SW480 (cell line): Measurements from ENCODE around the gene HEBP2.

Experiments used
- DNase-seq: peaks from one replicate; pipeline ENCODE4 v3.0.0-alpha.2; 2016; ENCODE audit warnings: low spot score

Gene HEBP2

DNA sequence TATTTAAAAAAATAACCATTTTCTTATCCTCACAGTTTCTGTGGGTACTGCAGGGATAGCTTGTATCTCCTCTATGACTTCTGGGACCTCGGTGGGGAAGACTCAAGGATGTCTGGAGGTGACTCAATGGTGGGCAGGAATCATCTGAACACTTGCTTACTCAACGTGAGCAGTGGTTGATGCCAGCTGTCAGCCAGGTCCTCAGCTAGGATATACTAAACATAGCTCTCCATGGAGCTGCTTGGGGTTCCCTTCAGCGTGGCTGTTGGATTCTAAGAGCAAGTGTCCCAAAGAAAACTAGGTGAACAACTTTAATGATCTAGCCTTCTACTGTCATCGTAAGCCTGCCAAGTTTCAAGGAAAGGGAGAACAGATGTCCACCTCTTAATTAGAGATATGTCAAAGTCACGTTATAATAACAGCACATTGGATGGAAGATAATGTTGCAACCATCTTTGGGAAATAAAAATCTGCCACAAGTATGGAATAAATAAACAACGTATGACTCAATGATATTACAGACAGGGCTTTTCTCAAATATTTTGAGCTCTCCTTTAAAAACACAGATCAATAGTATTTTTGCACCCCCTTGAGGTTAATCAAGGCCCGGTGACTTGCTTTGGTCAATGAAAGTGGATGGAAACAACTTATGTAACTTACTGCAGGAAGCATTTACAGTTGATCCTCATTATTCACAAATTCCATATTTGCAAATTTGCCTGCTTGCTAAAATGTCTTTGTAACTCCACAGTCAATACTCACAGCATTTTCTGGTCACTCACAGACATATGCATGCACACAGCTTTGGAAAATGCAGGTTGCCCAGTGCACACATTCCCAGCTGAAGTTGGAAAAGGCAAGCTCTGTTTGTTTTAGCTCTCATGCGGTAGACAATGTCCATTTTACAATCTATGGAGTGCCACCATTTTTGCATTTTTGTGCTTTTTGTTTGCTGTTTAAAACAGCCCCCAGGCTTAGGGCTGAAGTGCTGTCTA, 6.6 kb upstream of the HEBP2 start:
- no peak for DNase-seq

DNA sequence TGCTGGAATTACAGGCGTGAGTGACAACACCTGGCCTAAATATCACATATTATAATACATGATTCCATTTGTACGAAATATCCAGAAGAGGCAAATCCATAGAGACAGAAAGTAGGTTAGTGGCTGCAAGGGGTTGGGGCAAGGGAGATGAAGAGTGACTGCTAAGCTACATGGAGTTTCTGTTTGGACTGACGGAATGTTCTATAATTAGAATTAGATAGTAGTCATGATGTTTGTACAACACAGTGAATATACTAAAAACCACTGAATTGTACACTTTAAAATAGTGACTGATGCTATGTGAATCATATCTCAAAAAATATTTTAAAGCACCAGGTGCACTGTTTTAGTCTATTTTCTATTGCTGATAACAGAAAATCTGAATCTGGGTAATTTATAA, 3.7 kb upstream of the HEBP2 start:
- no peak for DNase-seq

DNA sequence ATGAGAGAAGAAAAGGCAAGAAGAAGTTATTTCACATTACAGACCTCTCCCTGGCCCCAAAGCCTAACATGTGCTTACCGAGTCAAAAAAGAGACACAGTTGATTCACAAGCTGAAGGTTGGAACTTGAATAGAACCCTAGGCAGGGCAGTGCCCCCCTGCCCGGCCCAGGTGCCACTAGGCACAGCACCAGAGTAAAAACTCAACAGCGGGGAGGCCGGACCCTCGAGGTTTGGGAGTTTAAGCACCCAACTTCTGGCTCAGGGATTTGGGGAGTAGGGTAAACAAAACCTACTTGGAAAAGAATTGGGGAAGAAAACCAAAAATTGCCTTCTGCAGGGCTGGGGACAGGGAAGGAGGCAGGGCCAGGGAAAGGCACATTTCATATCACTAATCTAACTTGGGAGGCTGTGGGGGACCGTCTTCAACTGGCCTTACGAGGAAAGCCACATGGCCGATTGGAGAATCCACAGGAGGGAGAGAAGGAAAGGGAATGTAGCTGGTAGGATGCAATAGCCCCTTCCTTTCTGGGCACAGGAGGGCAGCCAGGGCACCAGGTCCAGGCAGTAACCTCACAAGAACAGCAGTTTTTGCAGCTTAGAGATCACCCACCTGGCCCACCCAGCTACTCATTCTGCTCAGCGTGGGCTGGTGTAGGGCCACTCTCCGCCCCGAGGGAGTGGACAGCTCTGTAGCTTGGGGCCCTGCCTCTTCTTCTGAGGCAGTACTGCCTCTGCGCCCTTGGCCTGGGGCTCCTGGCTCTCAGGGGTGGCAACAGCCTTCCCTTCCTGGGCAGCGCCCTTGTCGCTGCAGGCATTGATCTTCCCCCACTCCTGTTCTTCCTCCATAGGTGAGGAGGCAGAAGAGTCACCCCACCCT, 1.8 kb upstream of the HEBP2 start:
- DNase-seq = no peak

DNA sequence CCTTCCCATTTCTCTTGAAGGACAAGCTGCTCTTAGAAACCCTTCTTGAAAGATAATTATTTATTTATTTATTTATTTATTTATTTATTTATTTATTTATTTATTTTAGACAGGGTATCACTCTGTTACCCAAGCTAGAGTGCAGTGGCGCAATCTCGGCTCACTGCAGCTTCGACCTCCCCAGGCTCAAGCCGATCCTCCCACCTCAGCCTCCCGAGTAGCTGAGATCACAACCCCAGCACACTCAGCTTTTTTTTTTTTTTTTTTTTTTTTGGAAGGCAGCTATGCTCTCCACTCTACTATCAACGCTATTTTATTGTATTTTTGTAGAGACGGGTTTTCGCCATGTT, 1.2 kb upstream of the HEBP2 start:
- no peak for DNase-seq

DNA sequence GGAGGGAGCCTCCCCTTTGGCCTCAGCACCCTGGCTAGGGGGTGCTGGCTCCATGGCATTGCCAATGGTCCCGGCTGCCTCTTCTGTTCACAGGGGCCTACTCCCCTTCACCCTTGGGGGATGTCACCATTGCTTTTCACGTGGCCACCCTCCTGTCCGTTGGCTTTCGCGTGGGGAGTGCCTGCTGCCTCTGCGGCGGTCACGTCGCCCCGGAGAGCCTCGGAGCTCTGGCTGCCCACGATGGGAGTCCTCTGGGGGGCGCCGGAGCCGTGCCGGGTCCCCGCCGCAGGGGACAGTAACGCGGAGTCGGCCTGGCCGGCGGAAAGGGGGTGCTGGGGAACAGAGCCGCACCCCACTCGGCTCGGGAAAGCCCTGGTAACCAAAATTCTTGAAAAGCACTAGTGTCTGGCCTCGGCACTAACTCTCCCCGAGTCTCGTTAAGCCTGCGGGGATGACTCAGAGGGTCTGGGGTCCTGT, 661 bp upstream of the HEBP2 start:
- DNase-seq = peak; percentile 28

DNA sequence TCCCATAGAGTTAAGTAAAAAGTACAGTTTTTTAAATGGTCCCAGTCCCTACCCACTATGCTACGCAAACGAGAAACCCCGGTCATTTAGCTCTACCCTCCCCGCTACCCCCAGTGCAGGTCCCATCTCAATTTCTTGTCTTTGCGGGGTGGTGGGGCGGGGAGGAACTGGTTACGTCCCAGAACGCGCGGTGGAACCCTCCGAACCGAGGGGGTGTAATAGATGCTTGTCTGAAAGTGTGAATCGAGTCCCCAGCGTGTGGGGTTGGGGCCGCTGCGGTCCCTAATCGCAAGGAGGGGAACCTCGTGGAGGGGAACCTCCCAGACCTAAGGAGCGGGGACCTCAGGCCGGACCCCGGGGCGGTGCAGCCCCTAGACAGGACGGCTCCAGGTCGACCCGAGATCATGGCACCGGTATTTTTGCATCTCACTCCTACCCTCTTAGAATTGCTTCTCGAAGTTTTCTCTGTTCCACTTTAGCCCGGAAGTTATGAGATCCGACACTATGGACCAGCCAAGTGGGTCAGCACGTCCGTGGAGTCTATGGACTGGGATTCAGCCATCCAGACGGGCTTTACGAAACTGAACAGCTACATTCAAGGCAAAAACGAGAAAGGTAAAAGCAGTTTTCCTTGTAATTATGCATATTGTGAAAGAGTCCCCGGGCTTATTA, 779 bp downstream of the HEBP2 start:
- no peak for DNase-seq

DNA sequence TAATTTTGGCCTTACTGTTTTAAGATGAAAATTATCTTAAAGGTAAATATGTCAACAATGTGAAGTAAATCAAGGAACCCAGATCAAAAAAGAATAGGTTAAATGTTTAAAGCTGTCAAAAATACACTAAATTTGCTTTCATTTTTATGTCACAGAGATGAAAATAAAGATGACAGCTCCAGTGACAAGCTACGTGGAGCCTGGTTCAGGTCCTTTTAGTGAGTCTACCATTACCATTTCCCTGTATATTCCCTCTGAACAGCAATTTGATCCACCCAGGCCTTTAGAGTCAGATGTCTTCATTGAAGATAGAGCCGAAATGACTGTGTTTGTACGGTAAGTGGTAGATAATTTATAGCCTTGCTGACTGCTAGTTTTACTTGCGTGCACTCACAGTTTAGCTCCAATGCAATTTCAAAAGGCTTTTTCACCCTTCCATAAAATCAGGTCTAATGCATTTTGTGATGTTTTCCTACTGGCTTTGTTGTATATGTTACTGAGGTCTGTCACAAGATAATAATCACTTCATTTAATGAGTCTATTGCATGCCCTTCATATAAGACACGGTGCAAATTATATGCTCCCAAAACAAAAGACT, 1.9 kb downstream of the HEBP2 start:
- DNase-seq = no peak

DNA sequence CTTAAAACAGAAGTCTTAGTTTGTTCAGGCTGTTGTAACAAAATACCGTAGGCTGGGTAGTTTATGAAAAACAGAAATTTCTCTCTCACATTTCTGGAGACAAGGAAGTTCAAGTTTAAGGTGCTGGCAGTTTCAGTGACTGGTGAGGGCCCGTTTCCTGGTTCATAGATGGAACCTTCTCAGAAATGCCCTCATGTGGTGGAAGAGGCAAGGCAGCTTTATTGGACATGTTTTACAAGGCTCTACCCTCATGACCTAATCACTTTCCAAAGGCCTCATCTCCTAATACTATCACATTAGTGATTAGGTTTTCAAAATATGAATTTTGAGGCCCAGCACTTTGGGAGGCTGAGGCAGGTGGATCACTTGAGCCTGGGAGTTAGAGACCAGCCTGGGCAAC, 2.4 kb downstream of the HEBP2 start:
- no peak for DNase-seq

DNA sequence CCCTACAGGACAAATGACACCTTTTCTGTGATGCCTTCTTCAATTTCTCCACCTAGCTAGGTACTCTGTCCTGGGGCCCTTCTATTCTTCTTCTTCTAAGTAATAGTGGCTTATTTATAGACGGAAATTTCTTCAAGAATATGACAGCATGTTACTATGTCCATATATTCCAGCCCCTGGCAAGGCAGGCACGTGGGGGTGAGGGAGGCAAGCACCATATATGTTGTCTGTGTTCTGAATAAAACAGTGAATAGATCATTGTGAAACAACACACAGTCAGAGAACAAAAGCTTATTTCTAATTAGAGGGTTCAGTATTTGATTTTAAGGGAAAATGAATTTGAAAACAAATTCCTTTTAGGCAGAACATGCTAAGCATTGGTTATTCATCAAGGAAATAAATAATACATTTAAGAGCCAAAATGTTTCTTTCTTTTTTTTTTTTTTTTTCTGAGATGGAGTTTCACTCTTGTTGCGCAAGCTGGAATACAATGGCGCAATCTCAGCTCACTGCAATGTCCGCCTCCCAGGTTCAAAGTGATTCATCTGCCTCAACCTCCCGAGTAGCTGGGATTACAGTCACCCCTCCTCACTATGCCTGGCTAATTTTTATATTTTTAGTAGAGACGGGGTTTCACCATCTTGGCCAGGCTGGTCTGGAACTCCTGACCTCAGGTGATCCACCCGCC, 6.2 kb downstream of the HEBP2 start:
- no peak for DNase-seq

DNA sequence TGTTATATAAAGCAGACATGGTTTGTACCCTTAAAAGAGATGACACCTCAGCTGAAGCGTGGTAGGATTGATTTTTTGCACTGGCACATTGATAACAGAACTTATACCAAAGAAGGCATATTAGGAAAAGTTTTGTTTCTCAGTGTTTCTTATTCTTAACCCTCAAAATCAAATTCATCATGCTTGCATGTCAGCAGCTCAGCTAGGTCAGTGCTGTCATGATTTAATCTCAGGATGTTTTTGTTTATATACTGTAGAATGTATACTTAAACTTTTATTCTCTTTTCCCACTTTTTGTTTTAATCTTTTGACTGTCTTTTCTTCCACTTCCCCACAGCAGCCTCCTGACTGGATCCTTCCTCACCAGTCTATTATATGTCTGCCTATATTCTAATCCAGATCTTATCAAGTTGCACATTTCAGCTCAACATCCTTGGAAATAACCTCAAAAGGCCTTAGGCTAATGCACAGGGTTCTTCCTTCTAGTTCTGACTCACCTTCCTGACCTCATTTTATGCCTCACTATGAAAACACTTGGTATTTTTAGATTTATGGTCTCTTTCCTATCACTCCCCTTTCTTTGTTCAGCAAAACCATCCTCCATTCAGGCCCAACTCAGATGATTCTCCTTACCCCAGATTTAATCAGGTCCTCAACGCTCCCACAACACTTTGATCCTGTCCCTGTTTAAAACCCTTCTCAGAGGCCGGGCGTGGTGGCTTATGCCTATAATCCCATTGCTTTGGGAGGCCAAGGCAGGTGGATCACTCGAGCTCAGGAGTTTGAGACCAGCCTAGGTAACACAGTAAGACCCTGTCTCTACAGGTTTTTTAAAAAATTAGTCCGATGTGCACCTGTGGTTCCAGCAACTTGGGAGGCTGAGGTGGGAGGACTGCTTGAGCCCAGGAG, 7.2 kb downstream of the HEBP2 start:
- peak; percentile 39 for DNase-seq

DNA sequence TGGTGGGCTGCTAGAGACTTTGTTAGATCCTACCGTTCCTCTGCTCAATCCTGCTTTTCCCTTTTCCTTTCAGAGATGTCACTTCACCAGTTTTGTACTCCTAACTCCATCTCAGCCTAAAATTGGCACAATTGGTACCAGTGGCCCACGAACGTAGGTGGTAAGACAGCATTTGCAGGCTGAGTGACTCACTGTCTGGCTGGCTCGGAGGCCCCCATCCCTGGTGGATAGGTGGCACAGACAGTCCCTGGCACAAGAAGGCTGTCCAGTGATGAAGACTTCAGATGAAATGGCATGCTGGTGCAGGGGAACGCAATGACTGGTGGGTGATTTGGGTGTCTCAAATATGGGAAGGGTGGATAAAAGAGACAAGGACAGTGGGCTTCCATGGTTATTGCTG, 11.1 kb downstream of the HEBP2 start:
- DNase-seq = no peak

DNA sequence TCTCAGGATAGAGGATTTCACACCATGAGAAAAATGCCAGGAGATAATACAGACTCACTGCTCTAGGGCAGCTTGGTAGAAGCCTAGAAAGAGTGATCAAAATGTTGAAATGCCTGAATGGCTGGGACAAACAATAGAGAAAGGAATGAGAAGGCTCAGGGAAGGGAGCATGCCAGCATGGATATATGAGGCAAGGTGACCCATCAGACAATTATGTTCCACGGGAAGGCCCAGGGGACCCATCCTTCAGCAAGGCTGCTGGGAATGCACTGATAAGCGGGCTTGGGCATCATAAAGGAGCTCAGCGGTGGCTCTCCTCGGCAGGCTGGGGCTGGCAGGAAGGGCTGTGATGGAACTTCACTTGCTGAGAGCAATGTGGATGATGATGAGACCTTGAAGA, 12.2 kb downstream of the HEBP2 start:
- DNase-seq = no peak

DNA sequence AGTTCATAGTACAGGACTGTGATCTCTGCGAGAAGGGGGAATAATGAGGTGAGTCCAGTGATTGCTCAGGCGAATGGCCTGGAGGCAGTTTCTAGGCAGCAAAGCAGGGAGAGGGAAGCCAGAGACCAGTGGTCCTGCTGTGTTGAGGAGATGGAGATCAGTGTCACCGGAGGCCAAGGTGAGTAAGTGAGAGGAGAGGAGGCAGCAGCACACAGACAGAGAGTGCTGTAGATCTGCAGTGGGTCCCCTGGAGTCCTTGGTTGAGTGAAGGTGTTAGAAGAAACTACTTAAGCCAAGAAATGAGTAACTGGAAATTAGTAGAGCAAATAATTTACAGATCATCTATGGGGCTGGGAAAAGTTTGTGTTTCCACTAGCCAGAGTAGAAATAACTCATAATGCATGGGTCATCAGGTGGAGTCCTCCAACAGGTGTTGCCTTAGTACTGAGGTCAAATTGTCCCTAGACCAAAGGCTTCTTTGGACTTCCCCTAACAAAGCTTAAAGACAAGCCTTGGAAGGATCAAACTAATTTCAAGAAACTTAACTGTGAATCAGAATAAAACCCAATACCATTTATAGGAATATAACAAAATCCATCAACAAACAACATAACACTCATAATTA, 13.6 kb downstream of the HEBP2 start:
- no peak for DNase-seq

DNA sequence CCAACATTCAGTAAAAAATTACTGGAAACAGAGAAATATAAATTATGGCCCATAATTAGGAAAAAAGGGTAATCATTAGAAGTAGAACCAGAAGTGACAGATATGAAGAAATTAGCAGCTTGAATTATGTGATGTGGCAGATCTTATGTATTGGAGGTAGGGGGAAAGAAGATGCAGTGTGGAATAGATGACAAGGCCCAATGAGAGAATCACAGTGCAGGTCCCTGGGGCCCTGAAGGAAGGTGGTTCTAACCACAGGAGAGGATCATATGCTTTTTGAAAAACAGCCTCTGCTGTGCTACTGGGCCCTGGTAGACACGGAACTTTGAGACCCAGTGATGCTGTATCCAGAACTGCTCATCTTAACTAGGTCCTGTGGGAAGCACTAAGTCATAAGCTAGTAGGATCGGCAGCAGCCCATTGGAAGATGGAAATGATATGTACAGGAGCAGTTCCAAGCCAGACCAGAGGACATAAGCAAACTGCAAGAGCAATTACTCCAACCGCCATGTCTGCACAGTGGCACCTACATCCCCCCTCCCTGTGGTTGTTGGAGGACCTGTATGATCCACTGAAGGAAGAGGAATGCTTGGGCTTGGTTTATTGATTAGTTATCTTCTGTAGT, 14.2 kb downstream of the HEBP2 start:
- no peak for DNase-seq

DNA sequence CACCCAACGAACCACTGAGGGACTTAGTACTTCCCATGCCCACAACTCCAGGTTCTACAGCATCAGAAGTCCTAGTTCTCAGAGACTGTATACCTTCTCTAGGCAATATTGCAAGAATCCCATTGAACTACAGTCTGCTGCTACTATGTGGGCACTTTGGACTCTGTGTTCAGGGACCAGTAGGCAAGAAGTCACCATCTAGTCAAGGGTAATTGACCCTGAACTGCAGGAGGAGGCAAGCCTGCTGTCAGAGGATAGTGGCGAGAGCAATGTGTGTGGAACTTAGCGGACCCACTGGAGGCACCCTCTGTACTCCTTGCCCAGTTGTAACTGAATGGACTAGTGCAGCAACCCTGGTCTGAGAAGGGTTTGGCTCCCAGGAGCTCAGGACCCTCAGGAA, 15.7 kb downstream of the HEBP2 start:
- no peak for DNase-seq

DNA sequence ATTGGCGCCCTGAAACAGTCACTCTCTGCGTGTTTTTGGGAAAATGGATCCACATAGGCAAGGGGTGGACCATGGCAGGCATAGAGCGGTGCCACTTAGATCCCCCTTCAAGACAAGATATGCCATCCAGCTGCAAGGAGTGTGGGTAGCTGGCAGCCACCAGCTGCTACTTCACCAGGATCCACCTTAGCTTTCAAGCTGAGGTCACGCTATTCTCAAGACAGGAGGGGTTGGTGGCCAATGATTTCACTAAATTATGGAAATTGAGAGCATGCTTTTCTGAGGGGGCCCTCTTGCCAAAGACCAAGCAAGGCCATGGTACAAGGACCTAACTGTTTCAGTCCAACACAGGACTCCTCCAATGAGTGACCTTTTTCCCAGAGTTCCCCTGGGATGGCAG, 16.3 kb downstream of the HEBP2 start:
- DNase-seq = no peak

DNA sequence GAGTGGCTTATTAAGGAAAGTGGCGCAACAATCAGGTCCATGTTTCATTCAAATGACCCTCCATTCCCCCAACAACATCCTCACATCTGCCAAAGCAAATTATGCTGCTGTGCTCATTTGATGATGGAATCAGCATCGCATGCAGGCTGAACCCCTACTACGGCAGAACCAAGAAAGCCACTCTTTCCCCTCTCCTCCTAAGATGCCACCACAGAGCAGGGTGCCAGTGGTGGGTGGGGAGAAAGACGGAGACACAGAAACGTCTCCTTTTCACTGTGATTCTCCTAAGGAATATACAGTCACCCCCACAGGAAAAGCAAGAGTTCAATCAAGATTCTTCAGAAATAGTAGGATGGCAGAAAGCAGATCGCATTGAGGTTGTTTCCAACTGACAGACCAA, 17.1 kb downstream of the HEBP2 start:
- no peak for DNase-seq

DNA sequence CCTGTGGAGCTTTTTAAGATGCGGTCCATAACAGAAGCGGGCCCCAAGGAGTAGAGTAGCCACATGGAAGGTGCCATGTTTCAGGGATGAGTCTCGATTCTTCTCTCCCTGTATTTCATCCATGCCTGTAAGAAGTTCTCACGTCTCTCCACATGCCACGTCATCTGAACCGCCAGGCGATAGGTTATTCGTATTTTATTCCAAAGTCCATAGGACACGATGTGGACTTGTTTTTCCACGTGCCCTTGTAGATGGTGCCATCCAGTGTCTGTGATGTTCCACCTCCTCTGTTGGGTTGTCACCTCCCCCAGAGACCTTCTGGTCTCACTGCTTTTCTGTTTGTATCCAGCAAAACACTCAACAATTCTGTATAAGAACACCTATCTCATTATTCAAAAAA, 17.6 kb downstream of the HEBP2 start:
- no peak for DNase-seq

DNA sequence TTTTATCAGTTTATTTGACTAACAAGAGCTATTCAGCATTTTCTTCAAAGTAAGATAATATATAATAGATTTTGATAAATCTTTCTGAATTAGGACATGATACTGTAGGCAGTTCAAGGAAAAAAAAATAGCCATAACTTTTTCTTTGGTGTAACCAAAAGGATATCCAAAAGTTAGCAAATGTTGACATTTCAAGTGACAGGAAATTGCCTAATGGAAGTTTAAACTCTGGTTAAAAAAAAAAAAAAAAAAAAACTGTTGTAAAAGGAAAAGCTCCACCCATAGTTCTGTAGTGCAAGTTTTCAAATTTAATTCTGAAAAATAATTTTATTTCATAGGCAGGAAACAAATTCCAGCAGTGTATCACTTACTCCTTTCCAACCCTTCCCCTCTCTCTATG, 18.8 kb downstream of the HEBP2 start:
- DNase-seq = no peak
